ENCODE results near the gene MICAL2.

The MICAL2 gene

GRCh38 chr11:12281571-12282478 lies 171.4 kb downstream of the MICAL2 start:
- H3K4me3 ChIP-seq (ENCODE audit: low read length), result no peak overlapping the region
- peak; percentile 80 for DNase-seq (ENCODE audit: low read depth)
- peak; percentile 95 for TF ChIP-seq CTCF (IDR thresholded peaks at IDR 0.05; ENCODE audit: insufficient read depth, low read depth, low read length, missing control alignments)

GRCh38 chr11:12282676-12283075 lies 172.3 kb downstream of the MICAL2 start:
- peak; percentile 75 for DNase-seq (ENCODE audit: low read depth)
- H3K4me3 ChIP-seq (ENCODE audit: low read length), result no peak overlapping the region
- TF ChIP-seq CTCF (IDR thresholded peaks at IDR 0.05; ENCODE audit: insufficient read depth, low read depth, low read length, missing control alignments), result peak; percentile 7

- peak; percentile 52 for DNase-seq (ENCODE audit: low read depth)
- no peak overlapping the region for H3K4me3 ChIP-seq (ENCODE audit: low read length)
- TF ChIP-seq CTCF (IDR thresholded peaks at IDR 0.05; ENCODE audit: insufficient read depth, low read depth, low read length, missing control alignments), result no peak
Measured at GRCh38 chr11:12284316-12285050, 174.1 kb downstream of the MICAL2 start.

GRCh38 chr11:12285106-12285505 lies 174.7 kb downstream of the MICAL2 start:
- TF ChIP-seq CTCF (IDR thresholded peaks at IDR 0.05; ENCODE audit: insufficient read depth, low read depth, low read length, missing control alignments), result no peak
- H3K4me3 ChIP-seq (ENCODE audit: low read length), result no peak overlapping the region
- DNase-seq (ENCODE audit: low read depth), result peak; percentile 83

GRCh38 chr11:12285811-12286222 lies 175.4 kb downstream of the MICAL2 start:
- TF ChIP-seq CTCF (IDR thresholded peaks at IDR 0.05; ENCODE audit: insufficient read depth, low read depth, low read length, missing control alignments), result no peak
- DNase-seq (ENCODE audit: low read depth), result no peak
- no peak overlapping the region for H3K4me3 ChIP-seq (ENCODE audit: low read length)

- no peak for TF ChIP-seq CTCF (IDR thresholded peaks at IDR 0.05; ENCODE audit: insufficient read depth, low read depth, low read length, missing control alignments)
- DNase-seq (ENCODE audit: low read depth), result no peak
- no peak overlapping the region for H3K4me3 ChIP-seq (ENCODE audit: low read length)
Measured at GRCh38 chr11:12286606-12287005, 176.2 kb downstream of the MICAL2 start.

Data from epithelial cell of esophagus (primary cell).